Measurements from ENCODE around the gene SEZ6L2.

SEZ6L2 gene

GRCh38 chr16:29883987-29884386, 15.4 kb downstream of the SEZ6L2 start:
- Histone ChIP-seq H2AFZ (ENCODE audit: low read depth, low read length) (no peak overlapping the region), H3K27me3 (ENCODE audit: low read depth, low read length) (no peaks in the 10 kb centered on the region), H3K9ac (ENCODE audit: low read length) (no peak overlapping the region), H3K79me2 (ENCODE audit: low read length) (no peaks in the 10 kb centered on the region), H3K4me2 (ENCODE audit: low read length) (no peak overlapping the region), H3K4me1 (ENCODE audit: low read length) (no peaks in the 10 kb centered on the region), H4K20me1 (ENCODE audit: insufficient read depth, low read length) (no peaks in the 10 kb centered on the region), H3K36me3 (replicated peaks; ENCODE audit: low read depth, low read length) (no peaks in the 10 kb centered on the region), H3K9me3 (ENCODE audit: insufficient read depth, low read length) (no peaks in the 10 kb centered on the region), H3K4me3 (ENCODE audit: low read length) (no peak overlapping the region), H3K27ac (ENCODE audit: low read length) (no peak overlapping the region)
- TF ChIP-seq CTCF (IDR thresholded peaks at IDR 0.05; ENCODE audit: low read depth, low read length) (no peak), EZH2phosphoT487 (IDR thresholded peaks at IDR 0.05; ENCODE audit: low read depth) (no peak)

DNA sequence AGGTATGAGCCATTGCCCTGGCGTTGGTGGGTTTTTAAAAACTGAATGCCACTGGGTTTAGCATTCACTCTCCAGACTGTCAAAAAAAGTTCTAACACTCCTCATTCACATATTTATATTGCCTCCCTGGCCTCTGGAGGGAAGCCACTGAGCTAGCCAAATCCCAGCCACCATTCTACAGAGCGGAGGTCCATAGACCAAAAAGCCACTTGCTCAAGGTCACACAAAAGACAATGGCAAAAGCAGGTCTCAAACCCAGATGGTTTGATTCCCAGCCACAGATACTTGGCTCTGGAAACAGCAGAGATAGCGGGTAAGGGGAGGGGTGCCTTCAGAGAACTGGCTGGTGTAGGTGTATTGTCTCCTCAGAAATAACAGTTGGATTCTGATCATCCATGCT, 18.3 kb downstream of the SEZ6L2 start:
- Histone ChIP-seq H3K4me1 (ENCODE audit: low read length) (no peaks in the 10 kb centered on the region), H4K20me1 (ENCODE audit: insufficient read depth, low read length) (no peaks in the 10 kb centered on the region), H3K27me3 (ENCODE audit: low read depth, low read length) (no peaks in the 10 kb centered on the region), H3K27ac (ENCODE audit: low read length) (no peak overlapping the region), H3K9ac (ENCODE audit: low read length) (no peak overlapping the region), H3K9me3 (ENCODE audit: insufficient read depth, low read length) (no peaks in the 10 kb centered on the region), H3K79me2 (ENCODE audit: low read length) (no peaks in the 10 kb centered on the region), H2AFZ (ENCODE audit: low read depth, low read length) (no peak overlapping the region), H3K4me3 (ENCODE audit: low read length) (no peak overlapping the region), H3K36me3 (replicated peaks; ENCODE audit: low read depth, low read length) (no peaks in the 10 kb centered on the region), H3K4me2 (ENCODE audit: low read length) (no peak overlapping the region)
- TF ChIP-seq EZH2phosphoT487 (IDR thresholded peaks at IDR 0.05; ENCODE audit: low read depth): no peak
- no peak for TF ChIP-seq CTCF (IDR thresholded peaks at IDR 0.05; ENCODE audit: low read depth, low read length)

DNA sequence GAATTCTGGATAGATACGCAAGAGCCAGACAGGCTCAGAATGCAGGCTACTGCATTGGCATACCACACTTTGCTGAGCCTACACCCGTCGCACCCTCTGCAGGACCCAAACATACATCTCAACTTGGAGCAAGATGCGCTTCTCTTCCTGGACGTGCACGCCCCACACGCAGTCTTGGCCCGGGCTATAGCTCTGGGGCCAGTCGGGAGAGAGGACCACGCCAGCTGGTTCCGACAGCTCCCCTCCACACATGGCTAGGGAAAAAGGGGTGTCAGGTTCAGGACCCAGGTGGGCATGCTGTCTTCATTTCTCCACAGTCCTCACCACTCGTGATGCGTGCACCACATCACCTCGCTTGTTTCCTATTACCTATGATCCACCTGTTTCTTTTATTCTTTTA, 21.2 kb downstream of the SEZ6L2 start:
- peaks cover 4% of the 10 kb centered on the region for H3K4me1 ChIP-seq (ENCODE audit: low read length)
- no peaks in the 10 kb centered on the region for H3K79me2 ChIP-seq (ENCODE audit: low read length)
- H3K27ac ChIP-seq (ENCODE audit: low read length): no peak overlapping the region
- H3K27me3 ChIP-seq (ENCODE audit: low read depth, low read length): no peaks in the 10 kb centered on the region
- H3K9ac ChIP-seq (ENCODE audit: low read length): no peak overlapping the region
- no peak for TF ChIP-seq CTCF (IDR thresholded peaks at IDR 0.05; ENCODE audit: low read depth, low read length)
- no peak for TF ChIP-seq EZH2phosphoT487 (IDR thresholded peaks at IDR 0.05; ENCODE audit: low read depth)
- H4K20me1 ChIP-seq (ENCODE audit: insufficient read depth, low read length): no peaks in the 10 kb centered on the region
- H2AFZ ChIP-seq (ENCODE audit: low read depth, low read length): no peak overlapping the region
- H3K36me3 ChIP-seq (replicated peaks; ENCODE audit: low read depth, low read length): no peaks in the 10 kb centered on the region
- no peak overlapping the region for H3K4me2 ChIP-seq (ENCODE audit: low read length)
- no peaks in the 10 kb centered on the region for H3K9me3 ChIP-seq (ENCODE audit: insufficient read depth, low read length)
- no peak overlapping the region for H3K4me3 ChIP-seq (ENCODE audit: low read length)

DNA sequence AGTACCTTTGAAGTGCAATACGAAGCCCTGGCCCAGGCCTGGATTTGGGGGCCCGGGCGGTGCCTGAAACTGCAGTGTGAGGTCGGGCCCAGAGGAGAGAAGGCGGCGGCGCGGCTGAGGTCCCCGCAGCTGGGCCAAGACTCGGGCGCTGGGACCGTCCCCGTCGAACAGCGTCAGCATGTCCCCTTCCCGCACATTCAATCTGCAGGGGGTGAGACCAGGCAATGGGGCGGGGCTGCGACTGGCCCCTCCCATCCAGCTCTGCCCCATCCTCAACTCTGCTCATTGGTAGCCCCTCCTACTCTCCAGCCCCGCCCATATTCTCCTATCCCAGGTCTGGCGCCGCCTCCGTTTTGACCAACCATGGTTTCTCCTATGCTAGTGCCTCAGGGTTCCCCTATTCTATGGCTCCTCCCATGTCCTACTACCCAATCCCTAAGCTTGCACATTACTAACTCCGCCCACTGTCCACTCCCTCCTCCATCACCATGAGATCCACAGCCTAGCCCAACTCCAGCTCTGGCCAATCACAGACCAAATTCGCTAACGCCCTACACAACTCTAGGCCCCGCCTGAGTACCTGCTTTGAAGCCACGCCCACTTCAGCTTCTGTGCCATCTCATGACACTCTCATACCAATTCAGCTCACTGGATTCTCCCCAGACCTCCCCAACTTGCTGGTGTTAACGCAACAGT, 21.9 kb downstream of the SEZ6L2 start:
- no peak overlapping the region for H3K4me2 ChIP-seq (ENCODE audit: low read length)
- H3K79me2 ChIP-seq (ENCODE audit: low read length): no peaks in the 10 kb centered on the region
- H2AFZ ChIP-seq (ENCODE audit: low read depth, low read length): no peak overlapping the region
- H3K9me3 ChIP-seq (ENCODE audit: insufficient read depth, low read length): no peaks in the 10 kb centered on the region
- no peak overlapping the region for H3K4me3 ChIP-seq (ENCODE audit: low read length)
- peaks cover 4% of the 10 kb centered on the region for H3K4me1 ChIP-seq (ENCODE audit: low read length)
- no peak for TF ChIP-seq EZH2phosphoT487 (IDR thresholded peaks at IDR 0.05; ENCODE audit: low read depth)
- H3K9ac ChIP-seq (ENCODE audit: low read length): no peak overlapping the region
- no peak overlapping the region for H3K27ac ChIP-seq (ENCODE audit: low read length)
- H4K20me1 ChIP-seq (ENCODE audit: insufficient read depth, low read length): no peaks in the 10 kb centered on the region
- no peaks in the 10 kb centered on the region for H3K27me3 ChIP-seq (ENCODE audit: low read depth, low read length)
- H3K36me3 ChIP-seq (replicated peaks; ENCODE audit: low read depth, low read length): no peaks in the 10 kb centered on the region
